HEK293 (cell line): ENCODE results near the gene PEF1.

ENCODE experiments used
- CTCF ChIA-PET: fragments of 350-600 bp; formaldehyde crosslinking; extraction: SDS; loops from one replicate; lab custom pipeline; 2021; ENCODE audit warnings: antibody characterized with exemption; lab: Yijun Ruan, JAX
- POLR2A ChIA-PET: fragments of 300-600 bp; formaldehyde crosslinking; extraction: SDS; loops from one replicate; lab custom pipeline; 2020; ENCODE audit warnings: antibody characterized with exemption, inconsistent platforms; lab: Yijun Ruan, JAX
- H3K27ac ChIP-seq: fragments of 200-500 bp; sonication (Bioruptor generic); 2 replicates; pipeline ENCODE4 v1.5.1; 2014; ENCODE audit warnings: low read depth, low read length, control low read depth, inconsistent platforms; ENCODE audit errors: extremely low read depth
- H3K36me3 ChIP-seq, 2 experiments: fragments of 200-500 bp in 1 of 2; sonication (Bioruptor generic) in 1 of 2; 1 replicate in 1 of 2; 2 replicates in 1 of 2; pipeline ENCODE4 v1.5.1; 2014 to 2017; ENCODE audit warnings: inconsistent platforms in 2 of 2, low read length in 2 of 2; ENCODE audit not compliant: control insufficient read depth in 2 of 2, insufficient read depth in 1 of 2
- H3K4me1 ChIP-seq: fragments of 200-500 bp; sonication (Bioruptor generic); 2 replicates; pipeline ENCODE4 v1.5.1; 2014; ENCODE audit warnings: mild to moderate bottlenecking, low read length, inconsistent platforms; ENCODE audit not compliant: control insufficient read depth, insufficient read depth
- H3K4me3 ChIP-seq: 2 replicates; pipeline ENCODE4 v1.5.1; 2011; ENCODE audit warnings: low read depth, mild to moderate bottlenecking, control low read depth, low read length, moderate library complexity
- H3K9me3 ChIP-seq: fragments of 200-500 bp; sonication (Bioruptor generic); 2 replicates; pipeline ENCODE4 v1.5.1; 2014; ENCODE audit warnings: low read depth, low read length, inconsistent platforms; ENCODE audit not compliant: control insufficient read depth, insufficient read depth
- BCL11B ChIP-seq: fragments of 450-650 bp; formaldehyde crosslinking; IDR thresholded peaks from 2 replicates; pipeline ENCODE4 v1.5.1; 2016; ENCODE audit warnings: low read depth, missing biosample characterization, missing genetic modification characterization
- GLIS2 ChIP-seq: fragments of 450-650 bp; formaldehyde crosslinking; IDR thresholded peaks from 2 replicates; pipeline ENCODE4 v1.5.1; 2016; ENCODE audit warnings: missing biosample characterization, missing genetic modification characterization
- KLF16 ChIP-seq: fragments of 450-650 bp; formaldehyde crosslinking; IDR thresholded peaks from 2 replicates; pipeline ENCODE4 v1.5.1; 2017; ENCODE audit warnings: missing biosample characterization, missing genetic modification characterization
- KLF8 ChIP-seq: fragments of 450-650 bp; formaldehyde crosslinking; IDR thresholded peaks from 2 replicates; pipeline ENCODE4 v1.5.1; 2016; ENCODE audit warnings: missing biosample characterization, missing genetic modification characterization
- KLF9 ChIP-seq: fragments of 450-650 bp; formaldehyde crosslinking; IDR thresholded peaks from 2 replicates; pipeline ENCODE4 v1.5.1; 2016; ENCODE audit warnings: missing biosample characterization, missing genetic modification characterization, low read depth
- PRDM1 ChIP-seq: fragments of 450-650 bp; formaldehyde crosslinking; IDR thresholded peaks from 2 replicates; pipeline ENCODE4; 2016; ENCODE audit warnings: missing biosample characterization, missing genetic modification characterization
- SALL2 ChIP-seq: fragments of 450-650 bp; formaldehyde crosslinking; IDR thresholded peaks from 2 replicates; pipeline ENCODE4 v1.5.0; 2017; ENCODE audit warnings: missing biosample characterization, mild to moderate bottlenecking, missing genetic modification characterization, borderline replicate concordance
- TCF7L2 ChIP-seq: IDR thresholded peaks from 2 replicates; pipeline ENCODE4 v1.6.1; 2011; ENCODE audit warnings: low read depth, mild to moderate bottlenecking, inconsistent platforms, low read length, moderate library complexity, borderline replicate concordance
- ZBTB1 ChIP-seq: fragments of 450-650 bp; formaldehyde crosslinking; IDR thresholded peaks from 2 replicates; pipeline ENCODE4 v1.5.1; 2016; ENCODE audit warnings: missing biosample characterization, missing genetic modification characterization
- ZBTB26 ChIP-seq: fragments of 450-650 bp; formaldehyde crosslinking; optimal IDR thresholded peaks from 2 replicates; pipeline ENCODE3; 2016; ENCODE audit warnings: missing biosample characterization, mild to moderate bottlenecking, missing genetic modification characterization
- ZEB2 ChIP-seq: fragments of 450-650 bp; formaldehyde crosslinking; IDR thresholded peaks from 2 replicates; pipeline ENCODE4 v1.5.1; 2016; ENCODE audit warnings: missing biosample characterization, missing genetic modification characterization
- ZFHX2 ChIP-seq: fragments of 450-650 bp; formaldehyde crosslinking; conservative IDR thresholded peaks from 2 replicates; pipeline ENCODE4 v1.5.1; 2016; ENCODE audit warnings: missing biosample characterization, missing genetic modification characterization
- ZFP69B ChIP-seq: fragments of 450-650 bp; formaldehyde crosslinking; IDR thresholded peaks from 2 replicates; pipeline ENCODE4 v1.5.1; 2016; ENCODE audit warnings: missing biosample characterization, missing genetic modification characterization
- ZNF112 ChIP-seq: fragments of 450-650 bp; formaldehyde crosslinking; IDR thresholded peaks from 2 replicates; pipeline ENCODE4 v1.5.0; 2017; ENCODE audit warnings: missing biosample characterization, missing genetic modification characterization
- ZNF19 ChIP-seq: fragments of 450-650 bp; formaldehyde crosslinking; IDR thresholded peaks from 2 replicates; pipeline ENCODE4; 2016; ENCODE audit warnings: missing biosample characterization, missing genetic modification characterization, low read depth
- ZNF202 ChIP-seq: fragments of 450-650 bp; formaldehyde crosslinking; IDR thresholded peaks from 2 replicates; pipeline ENCODE4 v1.5.1; 2016; ENCODE audit warnings: missing biosample characterization, missing genetic modification characterization, borderline replicate concordance
- ZNF26 ChIP-seq: fragments of 450-650 bp; formaldehyde crosslinking; IDR thresholded peaks from 2 replicates; pipeline ENCODE4 v1.5.1; 2016; ENCODE audit warnings: missing biosample characterization, missing genetic modification characterization
- ZNF311 ChIP-seq: fragments of 450-650 bp; formaldehyde crosslinking; IDR thresholded peaks from 2 replicates; pipeline ENCODE4 v1.5.1; 2017; ENCODE audit warnings: missing biosample characterization, missing genetic modification characterization, borderline replicate concordance
- ZNF324 ChIP-seq: fragments of 450-650 bp; formaldehyde crosslinking; IDR thresholded peaks from 2 replicates; pipeline ENCODE4 v1.5.1; 2016; ENCODE audit warnings: missing biosample characterization, missing genetic modification characterization
- ZNF366 ChIP-seq: fragments of 450-650 bp; formaldehyde crosslinking; conservative IDR thresholded peaks from 2 replicates; pipeline ENCODE4 v1.5.1; 2016; ENCODE audit warnings: missing biosample characterization, missing genetic modification characterization
- ZNF510 ChIP-seq: fragments of 450-650 bp; formaldehyde crosslinking; IDR thresholded peaks from 2 replicates; pipeline ENCODE4 v1.5.1; 2018; ENCODE audit warnings: mild to moderate bottlenecking, missing genetic modification characterization, missing biosample characterization; ENCODE audit not compliant: insufficient replicate concordance
- ZNF555 ChIP-seq: fragments of 450-650 bp; formaldehyde crosslinking; conservative IDR thresholded peaks from 2 replicates; pipeline ENCODE4 v1.5.1; 2017; ENCODE audit warnings: missing biosample characterization, mild to moderate bottlenecking, missing genetic modification characterization, inconsistent platforms
- ZNF76 ChIP-seq: fragments of 450-650 bp; formaldehyde crosslinking; IDR thresholded peaks from 2 replicates; pipeline ENCODE4; 2016; ENCODE audit warnings: low read depth, missing biosample characterization, missing genetic modification characterization, borderline replicate concordance
- ZNF777 ChIP-seq: fragments of 450-650 bp; formaldehyde crosslinking; IDR thresholded peaks from 2 replicates; pipeline ENCODE4 v1.5.1; 2017; ENCODE audit warnings: missing biosample characterization, missing genetic modification characterization, borderline replicate concordance
- ZSCAN23 ChIP-seq: fragments of 450-650 bp; formaldehyde crosslinking; IDR thresholded peaks from 2 replicates; pipeline ENCODE4 v1.5.1; 2016; ENCODE audit warnings: missing biosample characterization, missing genetic modification characterization

The PEF1 gene

DNA sequence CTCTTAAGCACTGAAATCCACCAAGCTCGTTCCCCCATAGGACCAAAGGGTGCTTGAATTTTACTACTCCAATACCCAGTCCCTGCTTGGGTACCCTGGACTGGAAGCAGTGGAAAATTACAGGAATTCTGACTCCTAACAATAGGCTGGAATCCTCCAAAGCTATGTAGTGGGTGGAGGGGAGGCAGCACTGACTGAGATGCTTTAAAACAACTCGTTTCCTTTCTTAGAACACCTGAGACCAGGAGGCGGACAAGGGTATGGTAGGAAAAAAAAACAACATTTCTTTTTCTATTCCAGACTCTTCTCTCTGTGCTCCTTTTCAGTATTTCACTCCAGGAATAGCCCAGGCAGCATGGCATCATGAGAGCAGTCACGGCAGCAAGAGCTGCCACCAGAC, 2.3 kb downstream of the PEF1 start:
- Histone ChIP-seq H3K36me3 (peaks cover 0 to 17% of the 10 kb centered on the region in 2 experiments; a peak in 1 of 3 replicates), H3K4me1 (peaks cover 5% of the 10 kb centered on the region; the same call in 1 of the 2 replicates), H3K27ac (no peak overlapping the region), H3K4me3 (no peak overlapping the region)
- POLR2A ChIA-PET = no interaction called here
- TF ChIP-seq ZFP69B (tag by site-specific recombination) (no peak), ZFHX2 (no peak), ZSCAN23 (tag by site-specific recombination) (no peak), ZNF202 (no peak), KLF16 (tag by site-specific recombination) (no peak), SALL2 (tag by site-specific recombination) (no peak), TCF7L2 (no peak), ZNF777 (tag by site-specific recombination) (no peak), BCL11B (tag by site-specific recombination) (no peak), ZNF366 (tag by site-specific recombination) (no peak), ZNF19 (no peak)
- TF ChIP-seq, all 188 proteins: peak for 0
- CTCF ChIA-PET = interaction anchor here (0.7 to 1.7 kb wide), 4 partner anchors 9 to 248 kb away, joined by 4 to 10 read pairs (median 4); no protein-coding TSS in a partner anchor
- H3K9me3 ChIP-seq = no peaks in the 10 kb centered on the region

- TF ChIP-seq KLF8 (tag by site-specific recombination) (no peak), PRDM1 (tag by site-specific recombination) (no peak), ZNF311 (tag by site-specific recombination) (no peak), ZNF555 (no peak), ZBTB1 (tag by site-specific recombination) (no peak), ZBTB26 (tag by site-specific recombination) (no peak), ZNF26 (tag by site-specific recombination) (no peak), KLF9 (tag by site-specific recombination) (no peak), ZNF112 (tag by site-specific recombination) (no peak), ZNF76 (tag by site-specific recombination) (no peak), ZEB2 (tag by site-specific recombination) (no peak), GLIS2 (tag by site-specific recombination) (no peak), ZNF510 (tag by site-specific recombination) (no peak), ZNF324 (no peak)
- TF ChIP-seq, all 188 proteins: peak for 0
- ChIA-PET POLR2A (no interaction called here), CTCF (interaction anchor here (0.7 to 2.3 kb wide), 5 partner anchors 21 to 148 kb away, joined by 3 to 7 read pairs (median 4); no protein-coding TSS in a partner anchor)
- Histone ChIP-seq H3K4me1 (peaks cover 5% of the 10 kb centered on the region; the same call in 1 of the 2 replicates), H3K36me3 (peaks cover 0 to 19% of the 10 kb centered on the region in 2 experiments; a peak in 1 of 3 replicates), H3K9me3 (no peaks in the 10 kb centered on the region), H3K4me3 (no peak overlapping the region), H3K27ac (no peak overlapping the region)
Observed at GRCh38 chr1:31640964-31641363, 3.7 kb downstream of the PEF1 start.
